Stimulated activated CD8-positive, alpha-beta memory T cell treated with anti-CD3 and anti-CD28 coated beads, Interleukin-12 subunit alpha, Interleukin-12 subunit beta, amount 100 ng/mL, for 4 hours (primary cell): ENCODE results near the gene TSHZ2.

Source experiments
- DNase-seq: peaks from one replicate; pipeline ENCODE4 v3.0.0-alpha.2; 2020; ENCODE audit warnings: low read depth

TSHZ2 gene

GRCh38 chr20:53283011-53283410, 310.9 kb downstream of the TSHZ2 start:
- DNase-seq = no peak

GRCh38 chr20:53283597-53283996, 311.4 kb downstream of the TSHZ2 start:
- DNase-seq = no peak

- DNase-seq = no peak
Measured at GRCh38 chr20:53284256-53284655, 312.1 kb downstream of the TSHZ2 start.

GRCh38 chr20:53284696-53285095, 312.5 kb downstream of the TSHZ2 start:
- no peak for DNase-seq

DNA sequence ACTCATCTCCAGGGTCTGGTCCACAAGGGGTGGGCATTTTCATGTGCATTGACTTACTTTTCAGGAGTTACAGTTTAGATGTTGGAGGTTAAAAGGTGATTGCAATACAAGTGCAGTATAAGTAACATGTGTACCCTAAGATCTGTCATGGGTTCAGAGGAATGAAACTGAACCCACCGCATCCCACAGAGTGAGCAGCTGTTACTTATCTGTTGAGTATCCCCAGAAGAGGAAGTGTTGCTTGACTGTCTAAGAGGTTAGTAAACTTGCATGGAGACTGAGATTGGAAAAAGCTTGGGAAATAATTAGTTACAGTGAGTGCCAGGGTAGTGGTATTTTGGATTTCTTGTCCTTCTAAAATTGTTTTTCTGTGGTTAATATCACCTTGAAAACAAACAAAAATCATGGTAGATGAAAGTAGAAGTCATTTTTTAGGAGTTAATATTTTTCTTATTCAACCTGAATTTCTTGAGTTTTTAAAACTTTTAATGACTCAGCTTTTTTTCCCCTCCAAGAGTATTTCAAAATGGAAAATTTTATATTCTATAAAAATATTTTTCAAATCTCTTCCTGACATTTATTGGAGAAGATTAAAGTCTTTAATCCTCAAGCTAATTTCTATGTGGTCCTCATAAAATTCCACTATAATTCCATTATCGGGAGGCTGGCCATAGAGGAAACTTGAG, 315.3 kb downstream of the TSHZ2 start:
- no peak for DNase-seq

- DNase-seq = no peak
Measured at GRCh38 chr20:53291548-53291947, 319.4 kb downstream of the TSHZ2 start.

DNA sequence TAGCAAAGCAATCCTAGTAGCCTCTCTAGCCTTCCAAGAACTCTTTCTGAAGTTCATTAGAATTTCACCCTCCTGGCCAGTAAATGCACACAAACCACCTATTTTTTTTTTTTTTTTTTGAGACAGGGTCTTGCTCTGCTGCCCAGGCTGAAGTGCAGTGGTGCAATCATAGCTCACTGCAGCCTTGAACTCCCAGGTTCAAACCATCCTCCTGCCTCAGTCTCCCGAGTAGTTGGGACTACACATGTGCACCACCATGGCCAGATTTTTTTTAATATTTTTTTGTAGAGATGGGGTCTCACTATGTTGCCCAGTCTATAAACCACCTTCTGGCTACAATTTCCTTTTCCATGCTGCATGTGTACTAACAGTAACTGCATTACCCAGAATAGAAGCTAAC, 320.2 kb downstream of the TSHZ2 start:
- DNase-seq = no peak

- no peak for DNase-seq
Measured at GRCh38 chr20:53294804-53295203, 322.6 kb downstream of the TSHZ2 start.

DNA sequence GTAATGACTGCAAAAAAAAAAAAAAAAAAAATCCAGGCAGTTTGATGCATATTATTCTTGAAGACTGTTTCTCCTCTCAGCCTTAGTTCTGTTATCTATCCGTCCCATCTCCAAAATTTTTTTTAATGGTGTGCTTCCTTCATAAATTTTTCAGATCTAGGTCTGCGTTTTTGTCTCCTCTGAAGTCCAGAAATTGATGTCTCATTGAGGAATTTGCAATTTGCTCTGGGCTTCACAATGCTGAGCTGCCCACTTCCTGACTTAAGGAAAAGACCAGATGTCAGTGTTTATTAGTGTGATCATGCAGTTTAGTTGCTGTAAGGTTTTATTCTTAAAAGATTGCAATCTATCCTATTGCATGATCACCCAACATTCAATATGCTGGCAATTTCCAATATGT, 323.9 kb downstream of the TSHZ2 start:
- no peak for DNase-seq

DNA sequence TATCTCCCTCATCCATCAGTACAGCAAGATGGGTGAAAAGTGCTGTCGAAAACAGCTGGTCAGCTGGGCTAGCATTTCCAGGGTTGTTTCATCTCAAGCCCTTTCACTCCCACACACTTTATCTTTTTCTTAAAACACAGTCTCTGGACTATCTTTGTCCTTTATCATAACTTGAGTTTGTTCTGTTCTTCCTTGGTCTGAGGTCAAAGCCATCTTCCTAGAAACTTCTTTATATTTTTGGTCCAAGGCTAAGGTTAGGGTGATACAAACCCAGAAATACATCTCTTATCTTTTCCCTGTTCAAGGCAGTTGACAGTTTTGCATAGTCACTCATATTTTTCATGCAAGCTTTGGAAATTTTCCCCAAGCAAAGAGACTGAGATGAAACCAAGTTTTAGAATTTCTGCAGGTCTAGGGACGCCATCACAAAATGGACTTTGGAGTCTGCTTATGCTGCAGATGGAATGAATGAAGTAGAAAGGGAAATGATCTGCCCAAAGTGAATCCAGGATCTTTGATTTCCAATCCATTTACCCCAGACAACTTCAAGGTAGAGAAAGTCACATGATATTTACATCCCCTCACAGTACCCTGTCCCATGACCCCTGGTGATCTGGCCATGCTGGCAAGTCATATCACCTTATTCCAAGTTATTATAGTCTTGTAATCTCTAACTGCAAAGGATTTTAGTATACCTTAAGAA, 324.4 kb downstream of the TSHZ2 start:
- DNase-seq = no peak

GRCh38 chr20:53297154-53297529, 325.0 kb downstream of the TSHZ2 start:
- no peak for DNase-seq

- no peak for DNase-seq
Measured at GRCh38 chr20:53298260-53298659, 326.1 kb downstream of the TSHZ2 start.

DNA sequence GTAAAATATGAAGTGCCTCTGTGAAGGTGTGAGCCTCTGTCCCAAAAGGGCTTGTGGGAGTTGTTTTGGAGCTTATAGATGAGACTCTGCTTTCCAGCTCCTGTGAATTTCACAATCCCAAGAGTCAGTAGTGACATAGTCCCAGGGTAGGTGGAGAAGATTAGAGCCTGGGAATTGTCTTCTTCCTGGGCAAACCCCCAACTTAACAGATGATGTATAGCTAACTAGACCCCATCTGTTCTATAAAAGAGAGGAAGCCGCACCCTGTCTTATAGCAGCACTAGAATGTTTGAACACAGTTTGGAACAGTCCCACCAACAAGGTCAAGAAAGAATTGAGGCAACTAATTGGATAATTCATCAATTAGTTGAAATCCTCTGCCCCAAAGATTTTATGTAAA, 326.8 kb downstream of the TSHZ2 start:
- DNase-seq = no peak

DNA sequence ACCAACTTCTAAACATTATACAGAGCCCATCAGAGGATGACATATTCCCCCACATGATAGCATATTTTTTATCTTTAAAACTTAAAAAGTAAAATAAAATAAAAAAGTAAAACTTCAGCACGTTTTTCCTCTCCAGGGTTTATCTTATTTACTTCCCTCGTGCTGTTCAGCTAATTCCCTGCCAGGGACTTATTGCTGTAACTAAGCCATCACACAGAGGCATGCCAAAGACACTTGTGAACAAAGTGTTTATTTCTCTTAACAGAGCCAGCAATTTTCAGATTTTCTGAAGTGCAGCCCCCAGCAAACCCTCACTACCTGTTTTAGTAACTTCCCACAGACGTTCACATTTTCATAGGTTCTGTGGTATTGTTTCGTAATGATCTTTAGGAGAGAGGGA, 327.7 kb downstream of the TSHZ2 start:
- DNase-seq = no peak

DNA sequence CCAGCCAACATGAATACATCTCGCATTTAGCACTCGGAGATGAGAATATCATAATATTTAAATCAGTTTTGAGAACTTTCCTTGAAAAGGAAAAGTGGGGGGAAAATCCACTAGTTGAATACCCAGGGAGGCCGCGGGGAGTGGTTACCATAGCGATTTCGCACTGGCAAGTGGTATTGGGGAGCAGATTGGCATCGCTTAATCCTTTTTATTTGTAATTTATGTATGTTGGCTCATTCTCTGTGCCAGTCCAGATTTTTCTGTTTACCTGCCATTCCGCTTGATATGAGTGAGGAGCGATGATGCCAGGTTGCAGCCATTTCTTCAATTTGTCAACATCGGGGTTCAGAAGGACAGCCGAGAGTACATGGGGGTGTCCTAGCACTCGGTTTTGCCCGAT, 329.7 kb downstream of the TSHZ2 start:
- DNase-seq = no peak

- DNase-seq = no peak
Measured at GRCh38 chr20:53302695-53303412, 330.7 kb downstream of the TSHZ2 start.

- DNase-seq = no peak
Measured at GRCh38 chr20:53303413-53303760, 331.2 kb downstream of the TSHZ2 start.

GRCh38 chr20:53304146-53304545, 332.0 kb downstream of the TSHZ2 start:
- no peak for DNase-seq

DNA sequence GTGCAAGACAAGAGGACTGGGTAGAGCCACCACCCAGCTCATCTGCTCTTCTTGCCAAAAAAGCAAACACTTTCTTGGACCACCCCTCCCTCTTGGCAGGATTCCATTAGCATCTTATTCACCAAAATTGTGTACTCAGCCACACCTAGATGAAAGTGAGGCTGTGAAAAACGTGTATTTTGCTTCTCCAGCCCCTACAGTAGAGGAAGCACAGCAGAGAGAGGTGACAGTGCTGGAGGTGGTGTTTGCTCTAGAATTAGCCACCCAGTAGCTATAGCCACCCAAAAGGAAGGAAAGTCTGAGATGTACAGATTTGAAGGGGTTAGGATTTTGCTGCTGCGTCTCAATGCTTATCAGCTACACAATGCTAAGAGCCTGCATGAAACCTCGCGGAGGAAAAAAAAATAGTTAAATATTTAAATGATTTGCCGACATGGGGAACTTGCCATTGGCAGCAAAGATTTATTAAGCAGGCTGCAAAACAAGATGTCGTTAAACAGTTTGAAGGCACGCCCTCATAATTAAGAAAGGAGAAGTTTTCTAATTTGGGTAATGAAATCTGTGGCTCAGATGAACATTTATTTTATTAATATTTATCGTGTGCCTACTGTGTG, 334.1 kb downstream of the TSHZ2 start:
- DNase-seq = no peak

GRCh38 chr20:53307964-53308597, 335.9 kb downstream of the TSHZ2 start:
- no peak for DNase-seq

DNA sequence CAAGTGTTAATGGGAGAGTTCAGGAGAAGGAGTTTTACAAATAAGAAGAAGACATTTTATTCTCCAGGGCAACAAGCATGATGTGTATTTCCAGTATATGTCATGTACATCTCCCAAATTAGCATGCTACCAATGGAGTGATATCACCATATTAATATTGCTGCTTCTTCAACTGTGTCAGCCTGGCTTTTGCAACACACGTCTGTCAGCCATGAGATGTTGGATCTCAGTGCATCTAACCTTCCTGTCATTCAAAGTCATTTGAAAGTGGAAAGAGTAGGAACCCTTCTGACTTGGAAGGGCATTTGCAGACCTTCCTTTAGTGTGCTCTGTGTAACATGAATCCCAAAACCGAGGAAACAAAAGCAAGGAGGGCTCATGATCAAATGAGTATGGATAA, 337.4 kb downstream of the TSHZ2 start:
- DNase-seq = no peak

GRCh38 chr20:53312957-53313356, 340.8 kb downstream of the TSHZ2 start:
- DNase-seq = no peak
